Adipose tissue (tissue), 3 donors: Measurements from ENCODE around the gene TMEM72. TPM values are rescaled to one million over a fixed set of nuclear protein-coding genes. Genes with fewer than 3 reads are reported as not detected.
"Not testable (repeated sequence)": the region's sequence is repeated elsewhere in the genome, so short reads cannot be mapped to it uniquely, and the experiment has no call there.

Experiments
- H3K27ac ChIP-seq: one replicate; pipeline ENCODE4 v1.5.1; 2013; ENCODE audit warnings: low read depth, low read length
- WGBS, 3 donors: extraction: QIAGEN DNeasy Blood & Tissue Kit; methylation state at CpG; one replicate each; pipeline ENCODE4 v1.1.7; 2013; 5-methylcytosine and 5-hydroxymethylcytosine counted together
- polyA plus RNA-seq, 3 donors: library from polyadenylated mRNA; stranded (reverse); fragments of 200-250 nt; gene quantifications; one replicate each; pipeline ENCODE4 v1.2.3, GENCODE V29; 2013
- donor health status: healthy with polysubstance abuse.
- donor health status: Bipolar disorder and iron deficiency.
- donor health status: healthy.

Gene TMEM72
- polyA plus RNA-seq: 1 to 10 TPM in 1 of 3 donors, under 1 TPM in 1, not detected in 1; 0.03 to 2.5 TPM

DNA sequence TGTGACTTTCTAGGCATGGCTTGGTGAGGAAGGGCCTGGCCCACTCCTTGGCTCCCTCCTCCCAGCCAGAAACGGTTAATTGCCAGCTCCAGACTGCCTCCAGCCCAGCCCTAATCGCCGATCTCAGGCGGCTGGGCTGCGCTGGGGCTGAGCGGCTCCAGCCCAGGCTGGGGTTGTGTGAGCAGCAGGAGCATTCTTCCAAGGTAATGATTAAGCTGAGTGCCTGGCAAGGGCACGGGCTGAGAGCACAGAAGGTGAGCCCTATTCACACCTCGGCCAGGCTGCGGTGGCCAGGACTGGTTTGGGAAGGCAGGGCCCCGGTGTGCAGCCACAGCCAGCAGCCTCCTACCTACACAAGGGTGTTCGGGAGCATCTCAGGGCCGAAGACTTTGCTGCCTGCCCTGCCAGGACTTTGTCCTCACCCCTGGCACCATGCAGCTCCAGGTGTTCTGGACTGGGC, at the start of gene TMEM72:
Gene TMEM72 (plus strand): TSS at position 257 of the 460 bp plus-strand sequence. CDS start 176 bp downstream, at position 433.
- WGBS, 3 donors: 15 to 54% (median 49%) methylated on average over 12 of the region's 12 CpGs
- no peak within 1 kb of the TSS for H3K27ac ChIP-seq

- WGBS, 3 donors: 69 to 79% (median 79%) methylated on average over 12 of the region's 12 CpGs
- no peak overlapping the region for H3K27ac ChIP-seq
These were observed 49.0 kb upstream of the TMEM72 start for GRCh38 chr10:44862006-44862751.

DNA sequence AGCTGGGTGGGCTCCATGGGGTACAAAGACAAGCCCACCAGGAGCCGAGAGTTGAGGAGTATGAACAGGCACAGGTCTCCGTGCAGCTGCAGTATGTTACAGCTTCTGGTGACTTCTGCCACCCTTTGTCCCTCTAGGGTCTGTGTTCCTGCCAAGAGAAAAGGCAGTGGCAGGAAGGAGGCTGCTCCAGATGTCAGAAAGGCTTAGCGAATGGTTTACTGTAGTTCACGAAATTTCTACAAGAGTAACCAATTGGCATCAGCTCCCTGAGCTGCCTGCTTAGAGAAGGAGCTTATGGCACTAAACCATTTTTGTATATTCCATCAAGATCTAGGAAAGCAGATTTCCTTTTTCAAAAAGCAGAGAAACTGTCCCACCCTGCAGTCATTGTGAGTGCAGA, 48.2 kb upstream of the TMEM72 start:
- WGBS, 3 donors: 56 to 80% (median 58%) methylated on average over 4 of the region's 4 CpGs

DNA sequence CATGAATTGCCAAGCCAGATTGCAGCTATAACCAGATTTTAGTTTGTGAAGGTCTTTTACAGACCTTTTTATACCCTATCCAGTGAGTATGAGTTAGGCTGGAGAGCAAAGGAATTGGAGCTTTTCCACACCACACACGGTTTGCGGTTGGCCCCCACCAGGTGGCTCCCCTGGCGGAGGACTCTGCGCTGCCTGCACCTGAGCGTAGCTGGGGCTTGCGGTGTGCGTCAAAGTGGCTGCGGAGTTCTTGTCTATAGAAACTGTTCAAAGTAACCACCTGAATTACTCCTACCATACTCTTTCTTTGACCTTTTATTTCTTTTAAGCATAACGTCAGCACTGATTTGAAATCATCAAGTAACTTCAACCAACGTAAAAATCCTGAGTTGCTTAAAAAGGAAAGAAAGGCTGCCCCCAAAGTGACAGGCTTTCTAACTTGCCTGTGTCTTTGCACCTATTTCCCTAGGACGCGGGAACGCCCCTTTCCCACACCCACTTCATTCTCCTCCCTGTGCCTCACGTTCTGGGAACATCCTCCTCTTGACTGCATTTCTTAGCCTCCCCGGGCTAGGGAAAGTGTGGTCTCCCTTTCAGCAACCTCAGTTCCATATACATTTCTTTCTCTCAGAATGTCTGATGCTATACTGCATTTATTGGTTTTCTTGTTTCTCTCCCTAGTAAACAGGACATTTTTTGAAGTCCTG, 47.6 kb upstream of the TMEM72 start:
- WGBS, 3 donors: 68 to 83% (median 82%) methylated on average over 15 of the region's 15 CpGs
- no peak overlapping the region for H3K27ac ChIP-seq

More for the DNA sequence above, 48.2 kb upstream of the TMEM72 start:
- H3K27ac ChIP-seq: no peak overlapping the region

- WGBS, 3 donors: 51 to 60% (median 56%) methylated on average over 17 of the region's 17 CpGs
- no peak overlapping the region for H3K27ac ChIP-seq
These were observed 47.1 kb upstream of the TMEM72 start for GRCh38 chr10:44864051-44864450.

DNA sequence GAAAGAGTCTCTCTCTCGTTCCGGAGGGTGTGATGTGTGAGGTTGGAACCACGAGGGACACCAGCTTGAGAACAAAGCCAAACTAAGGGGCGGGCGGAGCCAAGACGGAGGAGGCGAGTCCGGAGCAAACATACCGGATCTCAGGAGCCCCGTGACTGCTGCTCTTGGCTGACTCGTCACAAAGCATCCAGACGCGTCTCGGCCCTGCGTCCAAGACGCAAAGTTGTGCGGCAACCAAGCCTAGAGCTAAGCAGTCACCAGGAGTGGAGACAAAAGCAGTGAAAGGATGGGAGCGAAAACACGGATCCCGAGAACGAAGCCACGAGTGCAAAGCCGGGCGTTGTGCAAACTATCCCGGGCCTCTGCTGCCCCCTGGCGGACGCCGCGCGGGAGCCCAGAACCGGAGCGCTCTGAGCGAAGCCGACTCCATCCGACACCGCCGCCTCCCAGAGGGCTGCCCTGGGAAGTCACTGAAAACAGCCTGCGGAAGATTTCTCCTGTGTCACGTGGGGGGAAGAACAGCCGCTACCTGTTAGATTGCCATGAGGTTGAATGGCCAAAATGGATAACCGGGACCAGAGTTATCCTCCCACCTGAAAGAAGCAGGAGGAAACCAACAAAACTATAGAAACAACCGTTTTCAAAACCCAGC, 46.4 kb upstream of the TMEM72 start:
- WGBS, 3 donors: 0 to 1% (median 0%) methylated on average over 42 of the region's 42 CpGs
- H3K27ac ChIP-seq: no peak overlapping the region

DNA sequence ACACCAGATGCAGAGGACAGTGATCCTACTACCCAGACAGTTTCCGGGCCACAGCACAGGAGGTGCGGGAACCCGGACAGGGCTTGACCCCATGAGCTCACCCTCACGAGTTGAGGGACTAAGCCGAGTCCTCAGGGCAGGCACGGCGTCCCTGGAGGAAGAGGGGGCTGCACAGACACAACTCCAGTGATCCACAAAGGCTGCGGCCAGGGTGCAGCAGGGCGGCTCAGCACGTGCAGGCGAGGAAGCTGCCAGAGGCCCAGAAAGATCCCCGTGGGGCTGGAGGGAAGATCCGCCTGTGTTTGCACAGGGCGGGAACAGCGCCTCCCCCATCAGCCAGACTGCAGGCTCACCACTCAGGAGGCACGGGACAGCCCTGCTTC, 45.9 kb upstream of the TMEM72 start:
- WGBS, 3 donors: 28 to 45% (median 42%) methylated on average over 16 of the region's 16 CpGs
- no peak overlapping the region for H3K27ac ChIP-seq

- WGBS, 3 donors: 86 to 95% (median 93%) methylated on average over 2 of the region's 2 CpGs
- H3K27ac ChIP-seq: not testable (repeated sequence)
These were observed 44.8 kb upstream of the TMEM72 start for GRCh38 chr10:44866367-44866766.

DNA sequence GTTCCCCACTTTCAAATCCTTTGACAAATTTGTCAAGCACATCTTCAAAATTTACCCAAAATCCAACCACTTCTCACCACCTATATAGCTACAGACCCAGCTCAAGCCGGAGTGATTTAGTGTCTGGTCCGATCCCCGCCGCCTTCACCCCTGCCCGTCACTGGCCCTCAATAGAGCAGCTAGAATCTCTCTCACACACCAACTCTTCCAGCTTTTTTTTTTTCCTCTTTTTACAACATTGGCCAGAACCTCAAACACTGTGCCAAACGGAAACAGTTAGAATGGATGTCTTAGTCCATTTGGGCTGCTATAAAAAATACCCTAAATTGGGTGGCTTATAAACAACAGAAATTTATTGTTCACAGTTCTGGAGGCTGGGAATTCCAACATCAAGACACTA, 41.1 kb upstream of the TMEM72 start:
- 91 to 95% (median 95%) methylated on average over 6 of the region's 6 CpGs for WGBS, 3 donors
- no peak overlapping the region for H3K27ac ChIP-seq

GRCh38 chr10:44873160-44873559, 38.0 kb upstream of the TMEM72 start:
- no peak overlapping the region for H3K27ac ChIP-seq
- WGBS, 3 donors: 59 to 77% (median 74%) methylated on average over 6 of the region's 6 CpGs

- H3K27ac ChIP-seq: no peak overlapping the region
- 28 to 67% (median 64%) methylated on average over 1 of the region's 1 CpG for WGBS, 3 donors
These were observed 37.0 kb upstream of the TMEM72 start for GRCh38 chr10:44874166-44874565.

- H3K27ac ChIP-seq: no peak overlapping the region
- 5 to 16% (median 6%) methylated on average over 29 of the region's 29 CpGs for WGBS, 3 donors
These were observed 32.2 kb upstream of the TMEM72 start for GRCh38 chr10:44878706-44879530.

DNA sequence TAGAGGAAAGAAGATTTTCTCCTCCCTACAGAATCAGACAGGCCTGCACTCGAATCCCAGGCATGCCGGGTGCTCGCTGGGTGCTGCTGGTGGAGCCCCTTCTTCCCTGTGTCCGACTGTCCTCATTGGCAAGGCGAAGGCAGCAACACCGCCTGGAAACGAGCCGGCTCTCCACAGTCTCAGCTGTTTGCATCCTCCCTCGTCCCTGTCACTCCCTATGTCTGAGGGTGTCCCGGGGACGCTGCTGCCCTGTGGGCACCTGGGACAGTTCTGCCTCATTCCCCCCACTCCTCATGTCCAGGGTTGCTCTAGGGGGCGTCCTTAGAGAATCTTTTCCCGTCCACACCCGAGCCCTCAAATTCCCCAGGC, 31.6 kb upstream of the TMEM72 start:
- WGBS, 3 donors: 52 to 59% (median 54%) methylated on average over 14 of the region's 14 CpGs
- no peak overlapping the region for H3K27ac ChIP-seq

- H3K27ac ChIP-seq: peak overlapping the region; percentile 6
These were observed 30.9 kb upstream of the TMEM72 start for GRCh38 chr10:44880090-44880715.

GRCh38 chr10:44881649-44882048, 29.5 kb upstream of the TMEM72 start:
- no peak overlapping the region for H3K27ac ChIP-seq
- 58 to 79% (median 65%) methylated on average over 7 of the region's 7 CpGs for WGBS, 3 donors

More at GRCh38 chr10:44880090-44880715, 30.9 kb upstream of the TMEM72 start:
- WGBS, 3 donors: 89 to 95% (median 95%) methylated on average over 17 of the region's 17 CpGs

DNA sequence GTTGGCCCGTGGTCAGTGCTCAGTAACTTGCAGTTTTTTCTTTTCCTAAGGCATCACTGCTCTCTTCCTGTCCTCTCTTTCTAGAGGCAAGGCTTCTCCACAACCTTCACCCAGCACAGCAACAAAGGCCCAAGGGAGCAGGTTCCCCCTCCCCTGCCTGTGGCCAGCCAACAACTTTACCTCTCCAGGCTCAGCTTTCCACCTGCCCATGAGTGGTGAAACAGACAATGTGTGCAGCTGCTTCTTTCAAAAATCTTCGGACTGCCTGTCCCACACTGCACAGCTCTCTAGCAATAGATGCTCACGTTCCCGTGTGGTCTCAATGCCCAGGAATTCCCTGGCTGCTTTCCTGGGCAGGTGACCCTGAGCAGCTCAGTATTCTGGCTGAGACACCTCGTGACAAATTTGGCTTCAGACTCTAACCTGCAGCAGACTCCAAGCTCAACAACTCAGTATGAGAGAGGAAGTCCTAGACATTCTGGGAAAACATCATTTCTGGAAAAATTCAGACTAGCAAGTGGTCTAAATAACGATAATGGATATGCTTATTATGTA, 28.9 kb upstream of the TMEM72 start:
- no peak overlapping the region for H3K27ac ChIP-seq
- WGBS, 3 donors: 21 to 65% (median 60%) methylated on average over 6 of the region's 6 CpGs

- WGBS, 3 donors: 77 to 82% (median 77%) methylated on average over 8 of the region's 8 CpGs
- H3K27ac ChIP-seq: no peak overlapping the region
These were observed 27.4 kb upstream of the TMEM72 start for GRCh38 chr10:44883593-44884331.
